CMK (cell line): ENCODE results near the gene PRKG1.
"Not testable (repeated sequence)": the region's sequence is repeated elsewhere in the genome, so short reads cannot be mapped to it uniquely, and the experiment has no call there.

Experiments
- DNase-seq: peaks from one replicate; pipeline ENCODE4 v3.0.0-alpha.2; 2010; ENCODE audit warnings: low read depth

The PRKG1 gene

GRCh38 chr10:51170518-51171245 lies 96.4 kb downstream of the PRKG1 start:
- no peak for DNase-seq

GRCh38 chr10:51171946-51172345 lies 97.7 kb downstream of the PRKG1 start:
- no peak for DNase-seq

- DNase-seq = no peak
These were observed 102.8 kb downstream of the PRKG1 start for GRCh38 chr10:51176976-51177695.

- DNase-seq = no peak
These were observed 104.3 kb downstream of the PRKG1 start for GRCh38 chr10:51178634-51179033.

GRCh38 chr10:51180141-51180540 lies 105.9 kb downstream of the PRKG1 start:
- DNase-seq = no peak

- DNase-seq = no peak
These were observed 109.5 kb downstream of the PRKG1 start for GRCh38 chr10:51183783-51184182.

- DNase-seq = no peak
These were observed 112.1 kb downstream of the PRKG1 start for GRCh38 chr10:51186361-51186760.

- DNase-seq = no peak
These were observed 113.7 kb downstream of the PRKG1 start for GRCh38 chr10:51188008-51188407.

GRCh38 chr10:51188866-51189265 lies 114.6 kb downstream of the PRKG1 start:
- no peak for DNase-seq

- DNase-seq = no peak
These were observed 122.4 kb downstream of the PRKG1 start for GRCh38 chr10:51196508-51197175.

GRCh38 chr10:51198170-51198569 lies 123.9 kb downstream of the PRKG1 start:
- DNase-seq = no peak

GRCh38 chr10:51201947-51202346 lies 127.7 kb downstream of the PRKG1 start:
- DNase-seq = no peak

- no peak for DNase-seq
These were observed 129.1 kb downstream of the PRKG1 start for GRCh38 chr10:51203359-51203758.

- no peak for DNase-seq
These were observed 129.8 kb downstream of the PRKG1 start for GRCh38 chr10:51204066-51204465.

GRCh38 chr10:51204701-51205100 lies 130.4 kb downstream of the PRKG1 start:
- DNase-seq = no peak

GRCh38 chr10:51206500-51206899 lies 132.2 kb downstream of the PRKG1 start:
- DNase-seq = no peak

- DNase-seq = not testable (repeated sequence)
These were observed 138.7 kb downstream of the PRKG1 start for GRCh38 chr10:51212937-51213336.

- DNase-seq = no peak
These were observed 140.2 kb downstream of the PRKG1 start for GRCh38 chr10:51214207-51215196.

GRCh38 chr10:51215951-51216834 lies 141.9 kb downstream of the PRKG1 start:
- no peak for DNase-seq

- no peak for DNase-seq
These were observed 143.2 kb downstream of the PRKG1 start for GRCh38 chr10:51217505-51217904.

GRCh38 chr10:51224671-51225161 lies 150.4 kb downstream of the PRKG1 start:
- no peak for DNase-seq
